EH (cell line): ENCODE measurements around the gene HOMER2.
"Not testable (repeated sequence)": the region's sequence is repeated elsewhere in the genome, so short reads cannot be mapped to it uniquely, and the experiment has no call there.

Source experiments
- DNase-seq: peaks from one replicate; pipeline ENCODE4 v3.0.0-alpha.2; 2015; ENCODE audit warnings: low read depth

The HOMER2 gene

DNA sequence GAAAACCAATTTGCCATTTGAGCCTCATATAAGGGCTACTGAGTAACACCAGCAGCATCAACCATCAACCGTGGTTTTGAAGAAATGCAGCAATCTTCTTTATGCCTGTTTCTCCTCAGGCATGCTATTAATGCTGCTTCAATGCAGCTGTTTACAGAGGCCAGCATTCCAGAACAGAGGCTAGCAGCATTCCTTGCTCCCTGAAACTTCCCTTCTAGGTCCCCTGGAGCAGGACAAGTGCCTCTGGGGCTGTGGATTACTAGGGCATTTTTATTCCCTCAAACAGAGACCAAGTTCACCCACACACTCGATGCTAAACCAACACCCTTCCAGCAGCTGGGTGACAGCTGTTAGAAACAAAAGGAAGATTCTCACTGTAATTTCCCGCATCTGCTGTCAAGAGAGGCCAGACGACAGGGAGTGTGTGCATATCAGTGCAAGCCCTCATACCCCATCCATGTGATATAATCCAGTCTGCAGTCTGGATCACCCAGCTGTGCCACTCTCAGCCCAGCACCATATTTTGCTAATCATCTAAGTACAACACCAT is 57.5 kb downstream of the HOMER2 start:
- peak; percentile 33 for DNase-seq

GRCh38 chr15:82893473-82893872 is 59.0 kb downstream of the HOMER2 start:
- DNase-seq: not testable (repeated sequence)

DNA sequence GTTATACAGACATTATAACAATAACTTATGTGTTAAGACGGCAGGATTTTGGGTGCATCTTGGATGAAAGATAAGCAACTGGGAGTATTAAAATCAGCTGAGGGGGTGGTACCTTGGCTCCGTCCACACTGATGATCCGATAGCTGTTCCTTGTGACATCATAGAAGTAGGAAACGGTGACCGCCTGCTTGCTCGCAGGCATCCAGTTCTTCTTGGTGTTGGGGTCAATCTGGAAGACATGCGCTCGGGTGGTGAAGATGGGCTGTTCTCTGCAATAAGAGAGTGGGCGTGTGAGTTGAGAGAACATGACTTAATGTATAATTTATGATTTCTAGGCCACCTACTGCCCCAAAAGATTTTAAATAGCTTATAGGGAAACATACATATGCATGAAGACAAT is 59.9 kb downstream of the HOMER2 start:
- DNase-seq: no peak

- no peak for DNase-seq
Observed at GRCh38 chr15:82890995-82891390, 61.5 kb downstream of the HOMER2 start.

- DNase-seq: no peak
Observed at GRCh38 chr15:82890338-82890994, 62.1 kb downstream of the HOMER2 start.

DNA sequence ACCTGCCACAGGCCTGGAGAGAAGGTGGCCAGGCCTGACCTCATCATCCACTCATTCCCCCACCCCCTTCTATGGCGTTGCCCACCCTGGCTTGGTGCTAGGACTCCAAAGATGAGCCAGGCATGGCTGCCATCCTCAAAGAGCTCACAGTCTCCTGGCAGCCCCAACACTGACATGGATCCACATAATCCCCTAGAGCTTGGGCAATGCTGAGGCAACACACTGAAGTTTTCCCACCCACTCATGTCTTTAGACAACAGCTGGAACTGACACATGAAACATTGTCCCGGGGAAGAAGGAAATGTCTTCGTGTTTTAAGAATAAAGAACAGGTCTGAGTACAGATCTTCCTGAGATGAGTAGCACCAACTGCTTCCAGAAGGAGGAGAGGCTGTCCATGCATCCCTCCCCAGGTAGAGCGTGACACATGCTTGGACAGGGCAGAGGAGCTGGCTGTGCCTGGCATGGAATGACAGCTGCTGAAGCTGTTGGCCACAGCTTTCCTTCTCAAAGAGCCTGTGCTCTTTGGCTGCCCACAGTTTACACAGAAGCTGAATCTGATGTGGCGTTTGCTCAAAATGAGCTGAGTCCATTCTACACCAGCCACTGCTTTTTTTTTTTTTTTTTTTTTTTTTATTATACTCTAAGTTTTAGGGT is 70.1 kb downstream of the HOMER2 start:
- no peak for DNase-seq

- no peak for DNase-seq
Observed at GRCh38 chr15:82881747-82882146, 70.8 kb downstream of the HOMER2 start.

GRCh38 chr15:82880704-82881103 is 71.8 kb downstream of the HOMER2 start:
- DNase-seq: no peak

DNA sequence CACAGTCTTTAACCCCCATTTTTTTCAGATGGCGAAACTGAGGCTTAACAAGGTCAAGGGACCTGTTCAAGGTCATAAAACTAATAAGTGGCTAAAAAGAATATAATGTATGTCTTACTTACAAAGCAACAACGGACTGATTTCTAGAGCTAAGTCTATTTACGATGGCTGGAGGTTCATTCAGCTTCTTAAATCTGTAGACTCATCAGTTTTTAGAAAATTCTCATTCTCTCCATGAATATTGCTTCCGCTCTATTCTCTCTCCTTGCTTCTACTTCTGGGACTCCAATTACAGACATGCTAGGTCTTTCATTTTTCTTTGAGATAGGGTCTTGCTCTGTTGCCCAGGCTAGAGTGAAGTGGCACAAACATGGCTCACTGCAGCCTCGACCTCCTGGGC is 74.2 kb downstream of the HOMER2 start:
- no peak for DNase-seq

GRCh38 chr15:82877825-82878224 is 74.7 kb downstream of the HOMER2 start:
- no peak for DNase-seq

DNA sequence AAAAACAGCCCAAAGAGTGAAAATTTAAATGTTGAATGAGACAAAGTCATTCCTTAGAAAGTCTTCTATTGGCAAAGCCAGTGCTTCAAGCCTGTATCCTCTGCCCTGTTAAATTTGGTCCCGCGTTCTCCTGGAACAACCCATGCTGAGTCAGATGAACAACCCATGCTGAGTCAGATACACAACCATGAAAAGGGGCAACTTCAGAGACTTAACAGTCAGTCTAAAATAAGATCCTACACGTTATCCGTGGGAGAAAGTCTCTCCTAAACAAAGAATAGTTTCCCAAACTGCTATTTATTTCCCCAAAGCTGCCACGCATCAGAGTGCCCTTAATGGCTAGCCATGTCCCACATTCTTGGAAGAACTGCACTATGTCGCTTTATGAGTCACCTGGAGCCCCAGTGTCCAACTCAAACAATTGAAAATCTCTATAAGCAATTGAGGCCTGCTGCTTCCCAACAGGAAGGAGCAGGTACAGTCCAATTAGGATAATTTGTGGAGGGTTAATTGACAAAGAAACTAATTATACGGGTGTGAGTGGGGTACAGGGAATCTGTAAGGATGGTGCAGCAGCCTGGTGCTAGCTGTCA is 77.0 kb downstream of the HOMER2 start:
- DNase-seq: peak; percentile 58

GRCh38 chr15:82874961-82875360 is 77.6 kb downstream of the HOMER2 start:
- no peak for DNase-seq

- no peak for DNase-seq
Observed at GRCh38 chr15:82874267-82874666, 78.3 kb downstream of the HOMER2 start.

DNA sequence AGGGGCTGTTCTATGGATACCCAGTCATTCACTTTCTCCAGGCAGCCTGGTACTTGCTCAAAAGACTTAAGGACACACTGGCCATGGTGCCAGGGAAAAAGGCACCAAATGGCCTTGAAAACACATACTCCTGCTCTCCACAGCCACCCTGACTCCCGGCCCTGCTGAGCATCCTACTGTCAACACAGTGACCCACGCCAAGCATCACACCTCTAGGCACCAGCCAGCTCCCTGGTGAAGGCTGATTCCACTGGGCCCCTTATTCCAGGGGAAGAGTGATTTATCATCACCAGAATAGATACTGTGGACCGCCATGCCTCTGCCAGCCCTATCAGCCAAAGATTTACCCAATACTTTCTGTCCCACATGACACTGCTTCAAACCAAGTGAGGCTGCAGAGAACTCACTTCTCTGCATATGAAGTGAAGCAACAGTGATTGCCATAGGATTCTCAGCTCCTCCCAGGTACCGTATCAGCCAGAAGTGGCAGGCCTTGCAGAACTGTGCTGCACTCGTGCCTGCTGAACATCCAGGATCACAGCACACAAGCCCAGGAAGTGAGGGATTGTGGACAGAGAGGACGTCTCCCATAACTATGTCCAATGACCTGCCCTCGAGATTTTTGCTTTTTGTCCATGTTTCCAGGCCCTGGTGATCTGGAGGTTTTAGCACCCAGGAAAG is 79.4 kb downstream of the HOMER2 start:
- DNase-seq: no peak

- no peak for DNase-seq
Observed at GRCh38 chr15:82871832-82872484, 80.6 kb downstream of the HOMER2 start.

GRCh38 chr15:82871358-82871757 is 81.2 kb downstream of the HOMER2 start:
- no peak for DNase-seq

GRCh38 chr15:82870727-82871320 is 81.7 kb downstream of the HOMER2 start:
- peak; percentile 25 for DNase-seq

DNA sequence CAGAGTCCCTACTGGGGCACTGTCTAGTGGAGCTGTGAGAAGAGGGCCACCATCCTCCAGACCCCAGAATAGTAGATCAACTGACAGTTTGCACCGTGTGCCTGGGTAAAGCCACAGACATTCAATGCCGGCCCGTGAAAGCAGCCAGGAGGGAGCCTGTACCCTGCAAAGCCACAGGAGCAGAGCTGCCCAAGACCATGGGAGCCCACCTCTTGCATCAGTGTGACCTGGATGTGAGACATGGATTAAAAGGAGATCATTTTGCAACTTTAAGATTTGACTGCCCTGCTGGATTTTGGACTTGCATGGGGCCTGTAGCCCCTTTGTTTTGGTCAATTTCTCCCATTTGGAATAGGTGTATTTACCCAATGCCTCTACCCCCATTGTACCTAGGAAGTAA is 86.5 kb downstream of the HOMER2 start:
- not testable (repeated sequence) for DNase-seq

DNA sequence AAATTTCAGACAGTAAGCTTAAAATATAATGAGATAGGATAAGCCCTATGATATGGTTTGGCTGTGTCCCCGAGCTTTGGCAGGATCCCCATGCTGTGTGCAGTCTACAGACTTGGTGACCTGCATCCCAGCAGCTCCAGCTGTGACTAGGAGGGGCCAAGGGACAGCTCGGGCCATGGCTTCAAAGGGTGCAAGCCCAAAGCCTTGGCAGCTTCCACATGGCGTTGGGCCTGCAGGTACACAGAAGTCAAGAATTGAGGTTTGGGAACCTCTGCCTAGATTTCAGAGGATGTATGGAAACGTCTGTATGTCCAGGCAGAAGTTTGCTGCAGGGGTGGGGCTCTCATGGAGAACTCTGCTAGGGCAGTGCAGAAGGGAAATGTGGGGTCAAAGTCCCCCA is 86.9 kb downstream of the HOMER2 start:
- not testable (repeated sequence) for DNase-seq

- DNase-seq: no peak
Observed at GRCh38 chr15:82864967-82865366, 87.6 kb downstream of the HOMER2 start.

DNA sequence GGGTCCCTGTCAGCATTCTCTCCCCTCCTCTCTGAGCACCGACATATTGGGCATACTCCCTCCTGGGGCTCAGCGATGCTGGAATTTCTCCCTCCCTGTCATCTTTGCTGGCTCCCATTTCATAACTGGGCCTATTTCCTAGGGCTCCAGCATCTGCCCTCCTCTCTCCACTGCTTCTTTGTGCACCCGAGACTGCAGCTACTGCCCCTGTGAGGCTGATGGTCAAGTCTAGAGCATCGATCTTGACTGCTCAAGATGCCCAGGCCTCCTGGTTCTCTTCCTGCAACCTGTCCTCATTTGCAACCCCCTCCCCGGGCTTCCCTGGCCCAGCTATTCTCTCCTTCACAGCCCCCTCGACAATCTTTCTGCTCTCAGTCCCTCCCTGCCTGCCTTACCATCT is 89.6 kb downstream of the HOMER2 start:
- no peak for DNase-seq

GRCh38 chr15:82858932-82859331 is 93.6 kb downstream of the HOMER2 start:
- DNase-seq: no peak
